ENCODE data around the gene BAD. TPM values are rescaled to one million over a fixed set of nuclear protein-coding genes. Genes with fewer than 3 reads are reported as not detected.

BAD gene
- polyA plus RNA-seq, 2 of the 4 experiments (the other 2 are of a cell fraction), result 33.7 to 68.4 TPM

GRCh38 chr11:64295760-64296159, 11.3 kb upstream of the BAD start:
- FAIRE-seq (no peak), ATAC-seq (no peak), DNase-seq (ENCODE audit: low read depth in 1 of 2, low spot score in 1 of 2) (no peak)
- H3K4me2 ChIP-seq, result no peak overlapping the region
- H3K27ac ChIP-seq, result no peak overlapping the region
- ChIA-PET CTCF (interaction anchor here (0.7 to 2.5 kb wide), 6 partner anchors 9 to 60 kb away, joined by 3 to 7 read pairs (median 5); no protein-coding TSS in a partner anchor), POLR2A (interaction anchor here (1.0 kb wide), 1 partner anchor 19 kb away, joined by 4 read pairs; no protein-coding TSS in a partner anchor)
- peaks cover 5% of the 10 kb centered on the region; the same call in 2 of the 3 replicates for H3K4me1 ChIP-seq
- TF ChIP-seq RAD21 (conservative IDR thresholded peaks at IDR 0.05 in 1 of 2, IDR thresholded peaks at IDR 0.05 in 1 of 2) (no peak), E2F6 (IDR thresholded peaks at IDR 0.05; ENCODE audit: borderline replicate concordance, low read depth) (no peak), SMC3 (IDR thresholded peaks at IDR 0.05) (no peak), MAFK (IDR thresholded peaks at IDR 0.05; ENCODE audit: partially characterized antibody) (no peak), ELK1 (IDR thresholded peaks at IDR 0.05; ENCODE audit: low read depth, low read length) (no peak), FOSL2 (IDR thresholded peaks at IDR 0.05) (no peak), FOSL2 (CRISPR knock-in tag; IDR thresholded peaks at IDR 0.05) (no peak), TFCP2L1 (CRISPR knock-in tag; IDR thresholded peaks at IDR 0.05) (no peak), EHMT2 (IDR thresholded peaks at IDR 0.05; ENCODE audit: low read depth) (no peak), CEBPB (IDR thresholded peaks at IDR 0.05) (no peak), KDM5A (IDR thresholded peaks at IDR 0.05) (no peak)
- 84% methylated on average over 4 of the region's 4 CpGs for WGBS (ENCODE audit: missing lambda C conversion rate)
- no peaks in the 10 kb centered on the region for H3K9me3 ChIP-seq
- no peak overlapping the region for H3K4me3 ChIP-seq

GRCh38 chr11:64294774-64295173, 10.3 kb upstream of the BAD start:
- WGBS (ENCODE audit: missing lambda C conversion rate), result 62% methylated on average over 3 of the region's 3 CpGs
- H3K4me2 ChIP-seq, result no peak overlapping the region
- TF ChIP-seq HOXB5 (CRISPR knock-in tag; IDR thresholded peaks at IDR 0.05) (no peak), FOSB (CRISPR knock-in tag; IDR thresholded peaks at IDR 0.05) (no peak), EHF (CRISPR knock-in tag; IDR thresholded peaks at IDR 0.05) (no peak), ATOH8 (CRISPR knock-in tag; IDR thresholded peaks at IDR 0.05; ENCODE audit: low read depth) (no peak), ESRRA (IDR thresholded peaks at IDR 0.05; ENCODE audit: borderline replicate concordance, low read length) (no peak), RCOR1 (IDR thresholded peaks at IDR 0.05; ENCODE audit: low read depth, low read length) (no peak), CHD2 (IDR thresholded peaks at IDR 0.05; ENCODE audit: low read length, partially characterized antibody) (no peak), TFCP2L1 (CRISPR knock-in tag; IDR thresholded peaks at IDR 0.05) (no peak), ZNF302 (CRISPR knock-in tag; IDR thresholded peaks at IDR 0.05) (no peak), MAX (IDR thresholded peaks at IDR 0.05) (no peak), JUNB (IDR thresholded peaks at IDR 0.05) (no peak)
- ATAC-seq (no peak), FAIRE-seq (no peak), DNase-seq (ENCODE audit: low read depth in 1 of 2, low spot score in 1 of 2) (no peak)
- H3K4me3 ChIP-seq, result no peak overlapping the region
- H3K27ac ChIP-seq, result no peak overlapping the region
- CTCF ChIA-PET, result interaction anchor here (0.6 to 1.7 kb wide), 6 partner anchors 8 to 119 kb away, joined by 3 to 8 read pairs (median 4); no protein-coding TSS in a partner anchor
- H3K4me1 ChIP-seq, result peaks cover 5% of the 10 kb centered on the region; the same call in 2 of the 3 replicates
- H3K9me3 ChIP-seq, result no peaks in the 10 kb centered on the region
- POLR2A ChIA-PET, result interaction anchor here (1.0 kb wide), 1 partner anchor 18 kb away, joined by 4 read pairs; no protein-coding TSS in a partner anchor

All from A549 (cell line).